Measurements from ENCODE around the gene SPHK1. TPM values are rescaled to one million over a fixed set of nuclear protein-coding genes. Genes with fewer than 3 reads are reported as not detected.

The SPHK1 gene
- total RNA-seq, 1 experiment from 2014 or later = 41.2 TPM

DNA sequence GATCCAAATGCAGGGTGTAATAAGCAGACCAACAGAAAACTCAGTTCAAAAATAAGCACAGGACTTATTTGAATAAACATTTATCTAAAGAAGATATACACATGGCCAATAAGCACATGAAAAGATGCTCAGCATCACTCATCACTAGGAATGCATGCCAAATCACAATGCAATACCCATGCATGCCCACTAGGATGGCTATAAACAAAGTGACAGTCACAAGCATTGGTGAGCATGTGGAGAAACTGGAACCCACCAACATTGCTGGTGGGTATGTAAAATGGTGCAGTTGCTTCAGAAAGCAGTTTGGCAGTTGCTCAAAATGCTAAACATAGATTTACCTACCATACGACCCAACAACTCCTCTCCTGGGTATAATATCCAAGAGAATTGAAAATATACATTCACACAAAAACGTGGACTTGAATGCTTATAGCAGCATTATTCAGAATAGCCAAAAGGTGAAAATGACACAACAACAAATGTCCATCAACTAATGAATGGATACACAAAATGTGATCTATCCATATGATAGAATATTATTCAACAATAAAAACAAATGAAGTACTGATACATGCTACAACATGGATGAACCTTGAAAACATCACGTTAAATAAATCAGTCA lies 48.4 kb downstream of the SPHK1 start:
- DNase-seq (ENCODE audit: low read depth) = no peak

DNA sequence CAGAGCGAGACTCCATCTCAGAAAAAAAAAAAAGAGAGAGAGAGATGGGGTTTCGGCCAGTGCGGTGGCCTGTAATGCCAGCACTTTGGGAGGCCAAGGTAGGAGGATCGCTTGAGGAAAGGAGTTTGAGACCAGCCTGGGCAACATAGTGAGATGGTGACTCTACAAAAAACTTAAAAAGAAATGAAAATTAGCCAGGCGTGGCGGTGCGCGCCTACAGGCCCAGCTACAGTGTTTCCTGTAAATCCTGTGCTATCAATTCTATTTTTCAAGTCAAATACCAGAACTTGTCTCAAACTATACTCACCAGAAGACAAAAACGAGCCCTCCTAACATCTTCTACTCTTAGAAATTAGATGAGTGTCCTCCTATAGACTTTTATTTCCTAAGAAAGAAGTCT lies 49.3 kb downstream of the SPHK1 start:
- no peak for DNase-seq (ENCODE audit: low read depth)

DNA sequence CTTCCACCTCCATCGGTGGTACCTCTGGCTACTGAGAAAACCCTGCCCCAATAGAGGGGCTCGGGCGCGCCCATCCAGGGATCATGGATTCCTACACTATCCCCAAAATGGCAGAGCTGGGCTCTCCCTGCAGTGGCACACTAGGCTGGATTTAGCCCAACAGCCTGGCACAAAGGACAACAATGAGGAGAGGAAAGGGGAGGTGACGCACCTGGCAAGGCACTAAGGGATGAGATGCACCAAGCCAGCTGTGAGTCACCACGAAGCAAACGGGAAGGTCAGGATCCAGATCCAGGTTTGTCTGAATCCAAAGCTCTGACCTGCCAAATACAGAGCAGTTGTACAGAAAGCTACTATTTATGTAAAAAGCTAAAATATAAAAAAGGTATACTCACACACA lies 50.5 kb downstream of the SPHK1 start:
- DNase-seq (ENCODE audit: low read depth) = no peak

DNA sequence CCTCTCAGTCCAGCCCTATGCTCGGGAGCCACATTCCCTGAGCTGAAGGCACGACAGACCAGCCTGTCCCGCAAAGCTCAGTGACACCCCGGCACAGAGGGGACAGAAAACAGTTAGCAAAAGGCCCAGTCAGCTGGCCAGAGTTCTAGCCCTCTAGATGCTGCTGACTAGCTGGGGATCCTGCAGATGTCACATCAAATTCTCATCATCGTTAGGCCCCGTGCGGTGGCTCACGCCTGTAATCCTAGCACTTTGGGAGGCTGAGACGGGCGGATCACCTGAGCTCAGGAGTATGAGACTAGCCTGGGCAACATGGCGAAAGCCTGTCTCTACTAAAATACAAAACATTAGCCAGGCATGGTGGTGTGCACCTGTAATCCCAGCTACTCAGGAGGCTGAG lies 51.3 kb downstream of the SPHK1 start:
- no peak for DNase-seq (ENCODE audit: low read depth)

Other genes with a start within 250 kb of the SPHK1 start
- gene FOXJ1, start 243.4 kb upstream of the SPHK1 start, total RNA-seq (2014; rRNA removed; shearing (Covaris generic)) = not detected in 2 replicates
- gene RNF157, start 144.1 kb upstream of the SPHK1 start, total RNA-seq (2014; rRNA removed; shearing (Covaris generic)) = 4.1 and 6.7 TPM in 2 replicates
- gene UBALD2, start 119.3 kb upstream of the SPHK1 start, total RNA-seq (2014; rRNA removed; shearing (Covaris generic)) = 11.8 and 25.6 TPM in 2 replicates
- gene QRICH2, start 76.3 kb upstream of the SPHK1 start, total RNA-seq (2014; rRNA removed; shearing (Covaris generic)) = 1.7 and 1.9 TPM in 2 replicates
- 36.8 and 52.9 TPM in 2 replicates for gene PRPSAP1, start 30.7 kb upstream of the SPHK1 start, total RNA-seq (2014; rRNA removed; shearing (Covaris generic))
- gene UBE2O, start 68.5 kb downstream of the SPHK1 start, total RNA-seq (2014; rRNA removed; shearing (Covaris generic)) = 9.8 and 18.5 TPM in 2 replicates
- not detected in 2 replicates for gene AANAT, start 83.0 kb downstream of the SPHK1 start, total RNA-seq (2014; rRNA removed; shearing (Covaris generic))
- gene RHBDF2, start 116.8 kb downstream of the SPHK1 start, total RNA-seq (2014; rRNA removed; shearing (Covaris generic)) = 18.1 and 23.2 TPM in 2 replicates
- gene CYGB, start 153.1 kb downstream of the SPHK1 start, total RNA-seq (2014; rRNA removed; shearing (Covaris generic)) = 0.62 TPM in 1 of 2 replicates, not detected in the other
- gene PRCD, start 155.4 kb downstream of the SPHK1 start, total RNA-seq (2014; rRNA removed; shearing (Covaris generic)) = 0.02 and 1.4 TPM in 2 replicates
- gene ST6GALNAC2, start 201.3 kb downstream of the SPHK1 start, total RNA-seq (2014; rRNA removed; shearing (Covaris generic)) = 2.1 and 5.9 TPM in 2 replicates

Measured in M059J (cell line).